ENCODE measurements around the gene MTRF1L. TPM values are rescaled to one million over a fixed set of nuclear protein-coding genes. Genes with fewer than 3 reads are reported as not detected.

MTRF1L gene
- total RNA-seq (2022), result 25.5 and 30.9 TPM in 2 replicates
- percentile 92 among the genes with signal in this experiment for Bru-seq, nascent RNA
- percentile 86 among the genes with signal in this experiment for BruChase-seq, experiment 1, labeled RNA remaining after a 6-hour chase
- BruChase-seq, experiment 2, labeled RNA remaining after a 2-hour chase, result percentile 86 among the genes with signal in this experiment
- long read RNA-seq, transcript MTRF1L-208 (7 exons, 3,651 nt), result minor isoform, 26 of 105 reads
- long read RNA-seq, transcript MTRF1L-202 (6 exons, 3,539 nt), result minor isoform, 13 of 105 reads
- long read RNA-seq, transcript MTRF1L-211 (6 exons, 3,514 nt), result minor isoform, 8 of 105 reads
- long read RNA-seq, transcript MTRF1L-203 (7 exons, 3,676 nt), result major isoform, 32 of 105 reads
- long read RNA-seq, partial matches to known transcripts, result 1 of 105 reads
- long read RNA-seq, other reads (novel, unspliced or antisense), result 19 of 105 reads

- intact Hi-C loops (cut with micrococcal nuclease), result no loop called here
These were observed at the start of gene MTRF1L for GRCh38 chr6:153002613-153003365. MTRF1L (minus strand) TSS chr6:153002709; CDS start chr6:153002685, 24 bp downstream.

GRCh38 chr6:153051801-153052200 lies 49.3 kb upstream of the MTRF1L start:
- Mint-ChIP-seq H3K27me3 (ENCODE audit: insufficient read depth, unreplicated experiment) (no peaks in the 10 kb centered on the region), H3K4me1 (ENCODE audit: insufficient read depth, unreplicated experiment) (no peaks in the 10 kb centered on the region), H3K9me3 (ENCODE audit: unreplicated experiment) (peaks cover 11% of the 10 kb centered on the region), H3K4me3 (ENCODE audit: unreplicated experiment) (no peak overlapping the region), H3K36me3 (ENCODE audit: insufficient read depth, unreplicated experiment) (no peaks in the 10 kb centered on the region), H3K27ac (ENCODE audit: low read depth, unreplicated experiment) (no peak overlapping the region)
- no TSS peak for BruUV-seq (replicated peaks)
- ChIA-PET POLR2A (no interaction called here), CTCF (interaction anchor here (1.0 kb wide), 1 partner anchor 98 kb away, joined by 3 read pairs; no protein-coding TSS in a partner anchor)
- intact Hi-C loops (cut with micrococcal nuclease), result no loop called here
- TF ChIP-seq CTCF (IDR thresholded peaks at IDR 0.05; ENCODE audit: unreplicated experiment), result no peak
- no peak for DNase-seq (ENCODE audit: unreplicated experiment)

More at GRCh38 chr6:153002613-153003365, at the start of gene MTRF1L:
- H3K4me1 Mint-ChIP-seq (ENCODE audit: insufficient read depth, unreplicated experiment), result peaks cover 29% of the 10 kb centered on the region
- ChIA-PET POLR2A (interaction anchor here (0.7 to 8.0 kb wide), 10 partner anchors 12 to 427 kb away, joined by 3 to 100 read pairs (median 4); partner anchors contain the start of gene FBXO5), CTCF (interaction anchor here (0.5 to 0.6 kb wide), 2 partner anchors 29 to 85 kb away, joined by 3 read pairs; no protein-coding TSS in a partner anchor)
- H3K27ac Mint-ChIP-seq (ENCODE audit: low read depth, unreplicated experiment), result peak within 1 kb of the TSS; percentile 97
- TF ChIP-seq CTCF (IDR thresholded peaks at IDR 0.05; ENCODE audit: unreplicated experiment), result no peak
- no peaks in the 10 kb centered on the region for H3K27me3 Mint-ChIP-seq (ENCODE audit: insufficient read depth, unreplicated experiment)
- peak; percentile 97 for DNase-seq (ENCODE audit: unreplicated experiment)
- peaks cover 28% of the 10 kb centered on the region for H3K36me3 Mint-ChIP-seq (ENCODE audit: insufficient read depth, unreplicated experiment)
- no peaks in the 10 kb centered on the region for H3K9me3 Mint-ChIP-seq (ENCODE audit: unreplicated experiment)
- peak within 1 kb of the TSS; percentile 99 for H3K4me3 Mint-ChIP-seq (ENCODE audit: unreplicated experiment)
- TSS peak; percentile 76 for BruUV-seq (replicated peaks)

- no peak for DNase-seq (ENCODE audit: unreplicated experiment)
- intact Hi-C loops (cut with micrococcal nuclease), result no loop called here
- CTCF ChIA-PET, result interaction anchor here (0.6 kb wide), 1 partner anchor 462 kb away, joined by 4 read pairs; no protein-coding TSS in a partner anchor
- POLR2A ChIA-PET, result interaction anchor here (0.5 to 0.7 kb wide), 2 partner anchors 41 to 1020 kb away, joined by 3 to 4 read pairs; no protein-coding TSS in a partner anchor
- Mint-ChIP-seq H3K4me1 (ENCODE audit: insufficient read depth, unreplicated experiment) (peaks cover 8% of the 10 kb centered on the region), H3K4me3 (ENCODE audit: unreplicated experiment) (no peak overlapping the region), H3K27me3 (ENCODE audit: insufficient read depth, unreplicated experiment) (no peaks in the 10 kb centered on the region), H3K36me3 (ENCODE audit: insufficient read depth, unreplicated experiment) (no peaks in the 10 kb centered on the region), H3K27ac (ENCODE audit: low read depth, unreplicated experiment) (no peak overlapping the region), H3K9me3 (ENCODE audit: unreplicated experiment) (peaks cover 11% of the 10 kb centered on the region)
- TF ChIP-seq CTCF (IDR thresholded peaks at IDR 0.05; ENCODE audit: unreplicated experiment), result no peak
- no TSS peak for BruUV-seq (replicated peaks)
These were observed 46.1 kb upstream of the MTRF1L start for GRCh38 chr6:153048631-153049030.

GRCh38 chr6:153047386-153047785 lies 44.9 kb upstream of the MTRF1L start:
- Mint-ChIP-seq H3K9me3 (ENCODE audit: unreplicated experiment) (peaks cover 11% of the 10 kb centered on the region), H3K27ac (ENCODE audit: low read depth, unreplicated experiment) (no peak overlapping the region), H3K4me3 (ENCODE audit: unreplicated experiment) (no peak overlapping the region), H3K27me3 (ENCODE audit: insufficient read depth, unreplicated experiment) (no peaks in the 10 kb centered on the region), H3K36me3 (ENCODE audit: insufficient read depth, unreplicated experiment) (no peaks in the 10 kb centered on the region), H3K4me1 (ENCODE audit: insufficient read depth, unreplicated experiment) (peaks cover 8% of the 10 kb centered on the region)
- intact Hi-C loops (cut with micrococcal nuclease), result no loop called here
- ChIA-PET POLR2A (no interaction called here), CTCF (interaction anchor here (0.5 kb wide), 1 partner anchor 83 kb away, joined by 3 read pairs; no protein-coding TSS in a partner anchor)
- no TSS peak for BruUV-seq (replicated peaks)
- DNase-seq (ENCODE audit: unreplicated experiment), result no peak
- no peak for TF ChIP-seq CTCF (IDR thresholded peaks at IDR 0.05; ENCODE audit: unreplicated experiment)
